Limb (tissue), 2 donors: ENCODE results near the gene B3GNT5.
A peak's percentile ranks its signal among the peaks of the same experiment; 100 is the strongest.

Experiments used
- DNase-seq, 2 donors: peaks; one replicate each; pipeline ENCODE4 v3.0.0-alpha.2; 2016; ENCODE audit errors: extremely low spot score in 2 of 2

B3GNT5 gene

GRCh38 chr3:183252973-183253527 is at the start of gene B3GNT5:
Gene B3GNT5, plus strand, starts transcription at chr3:183253253. Its CDS starts 16,546 bp downstream, at chr3:183269799.
- peak in 1 of 2 donors; percentile 66 for DNase-seq

GRCh38 chr3:183203670-183204069 is 49.4 kb upstream of the B3GNT5 start:
- no peak for DNase-seq

- DNase-seq: no peak
These were observed 44.8 kb upstream of the B3GNT5 start for GRCh38 chr3:183208260-183208659.

GRCh38 chr3:183208800-183209199 is 44.3 kb upstream of the B3GNT5 start:
- DNase-seq: no peak

GRCh38 chr3:183210341-183210740 is 42.7 kb upstream of the B3GNT5 start:
- no peak for DNase-seq

GRCh38 chr3:183210862-183211341 is 42.2 kb upstream of the B3GNT5 start:
- DNase-seq: no peak

GRCh38 chr3:183211352-183211751 is 41.7 kb upstream of the B3GNT5 start:
- no peak for DNase-seq

- DNase-seq: no peak
These were observed 41.0 kb upstream of the B3GNT5 start for GRCh38 chr3:183212096-183212495.

GRCh38 chr3:183212565-183212964 is 40.5 kb upstream of the B3GNT5 start:
- no peak for DNase-seq

- no peak for DNase-seq
These were observed 39.4 kb upstream of the B3GNT5 start for GRCh38 chr3:183213415-183214276.

GRCh38 chr3:183214277-183214612 is 38.8 kb upstream of the B3GNT5 start:
- no peak for DNase-seq

GRCh38 chr3:183215591-183216202 is 37.4 kb upstream of the B3GNT5 start:
- no peak for DNase-seq

- DNase-seq: no peak
These were observed 35.3 kb upstream of the B3GNT5 start for GRCh38 chr3:183217548-183218332.

GRCh38 chr3:183218826-183219225 is 34.2 kb upstream of the B3GNT5 start:
- DNase-seq: no peak

GRCh38 chr3:183220828-183221227 is 32.2 kb upstream of the B3GNT5 start:
- no peak for DNase-seq

- no peak for DNase-seq
These were observed 30.3 kb upstream of the B3GNT5 start for GRCh38 chr3:183222631-183223235.

GRCh38 chr3:183224180-183224970 is 28.7 kb upstream of the B3GNT5 start:
- DNase-seq: no peak

- DNase-seq: no peak
These were observed 26.6 kb upstream of the B3GNT5 start for GRCh38 chr3:183226333-183226890.

GRCh38 chr3:183227586-183227985 is 25.5 kb upstream of the B3GNT5 start:
- no peak for DNase-seq

GRCh38 chr3:183229178-183229577 is 23.9 kb upstream of the B3GNT5 start:
- no peak for DNase-seq
